GM21528 (cell line): ENCODE measurements around the gene CROCC2.

ENCODE experiments used
- ATAC-seq: cut with Tn5 transposase; IDR thresholded peaks from one replicate; pipeline ENCODE4 v1.9.1; 2021; ENCODE audit warnings: mild to moderate bottlenecking, moderate library complexity; ENCODE audit not compliant: unreplicated experiment, low FRiP score

The CROCC2 gene

DNA sequence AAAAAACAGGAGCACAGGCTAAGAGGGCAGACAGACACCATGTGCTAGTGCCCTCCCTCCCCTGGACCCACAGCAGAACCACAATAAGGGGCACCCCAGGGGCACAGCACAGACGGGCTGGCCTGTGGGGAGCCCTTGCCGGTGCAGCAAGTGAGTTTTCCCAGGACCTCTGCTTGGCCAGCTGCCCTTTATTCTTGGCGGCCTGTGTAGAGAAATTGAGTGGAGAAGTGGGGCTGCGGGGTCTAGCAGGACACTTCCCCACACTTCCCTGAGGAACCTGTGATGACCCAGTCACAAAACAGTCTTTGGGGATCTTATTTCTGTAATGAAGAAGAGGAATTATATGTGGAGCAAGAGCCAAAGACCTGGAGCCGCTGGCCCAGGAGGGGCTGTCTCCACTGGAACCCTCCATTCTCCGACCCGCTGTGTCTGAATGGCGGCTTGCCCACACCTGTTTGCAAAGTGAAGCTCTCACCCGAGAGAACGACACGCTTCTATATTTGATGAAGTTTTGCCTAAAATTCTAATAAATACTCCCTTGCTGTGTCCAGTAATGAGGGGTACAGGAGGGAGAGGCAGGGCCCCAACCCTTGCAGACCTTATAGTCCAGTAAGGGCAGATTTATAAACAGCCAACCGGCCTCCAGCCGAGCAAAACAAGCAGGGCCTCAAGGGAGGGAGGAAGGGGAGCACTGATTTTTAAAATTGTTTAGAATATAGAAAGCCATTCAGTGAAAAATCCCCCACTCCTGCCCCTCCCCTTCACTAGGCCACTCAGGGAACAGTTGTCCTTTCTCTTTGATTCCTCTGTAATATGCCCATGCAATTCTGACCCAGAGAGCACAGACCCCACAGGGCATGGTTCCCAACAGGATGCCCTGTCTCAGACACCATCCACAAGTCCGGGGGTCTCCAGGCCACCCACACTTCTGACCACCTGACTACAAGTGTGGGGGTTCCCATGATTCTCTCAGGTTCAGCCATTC, 47.6 kb downstream of the CROCC2 start:
- no peak for ATAC-seq

DNA sequence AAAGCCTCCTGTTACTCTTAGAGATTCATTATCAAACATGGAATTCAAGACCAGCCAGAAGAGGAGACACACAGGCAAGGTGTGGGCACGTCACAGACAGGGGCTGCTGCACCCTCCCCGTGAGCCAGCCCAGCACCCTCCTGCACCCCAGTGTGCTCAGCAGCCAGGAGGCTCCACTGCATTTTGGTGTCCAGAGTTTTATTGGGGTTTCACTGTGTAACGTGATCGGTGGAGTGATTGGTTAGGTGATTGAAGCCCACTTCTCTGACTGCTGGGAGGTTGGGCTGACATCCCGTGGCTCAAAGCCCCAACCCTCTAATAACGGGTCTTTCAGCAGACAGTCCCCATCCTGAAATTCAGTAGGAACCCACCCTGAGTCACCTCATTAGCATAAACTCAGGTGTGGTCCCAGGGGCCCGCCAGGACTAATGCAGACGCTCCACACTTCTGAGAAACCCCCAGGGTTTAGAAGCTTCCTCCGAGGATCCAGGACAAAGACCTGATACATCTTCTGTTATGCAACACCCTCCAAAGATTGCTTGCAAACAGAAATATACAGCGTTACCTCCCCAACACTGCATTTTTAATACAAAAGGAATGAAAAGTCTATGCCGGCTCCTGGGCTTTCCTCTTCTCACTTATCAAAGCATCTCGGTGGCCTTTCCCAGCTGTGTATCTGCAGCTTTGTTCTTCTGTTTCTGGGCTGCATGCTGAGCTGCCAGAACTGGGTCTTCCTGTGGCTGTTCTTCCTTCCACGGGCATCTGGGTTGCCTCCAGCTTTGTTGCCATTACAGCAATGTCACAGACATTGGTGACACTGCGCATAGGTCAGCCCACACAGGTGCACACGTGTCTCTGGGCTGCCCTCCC, 48.5 kb downstream of the CROCC2 start:
- ATAC-seq = no peak

DNA sequence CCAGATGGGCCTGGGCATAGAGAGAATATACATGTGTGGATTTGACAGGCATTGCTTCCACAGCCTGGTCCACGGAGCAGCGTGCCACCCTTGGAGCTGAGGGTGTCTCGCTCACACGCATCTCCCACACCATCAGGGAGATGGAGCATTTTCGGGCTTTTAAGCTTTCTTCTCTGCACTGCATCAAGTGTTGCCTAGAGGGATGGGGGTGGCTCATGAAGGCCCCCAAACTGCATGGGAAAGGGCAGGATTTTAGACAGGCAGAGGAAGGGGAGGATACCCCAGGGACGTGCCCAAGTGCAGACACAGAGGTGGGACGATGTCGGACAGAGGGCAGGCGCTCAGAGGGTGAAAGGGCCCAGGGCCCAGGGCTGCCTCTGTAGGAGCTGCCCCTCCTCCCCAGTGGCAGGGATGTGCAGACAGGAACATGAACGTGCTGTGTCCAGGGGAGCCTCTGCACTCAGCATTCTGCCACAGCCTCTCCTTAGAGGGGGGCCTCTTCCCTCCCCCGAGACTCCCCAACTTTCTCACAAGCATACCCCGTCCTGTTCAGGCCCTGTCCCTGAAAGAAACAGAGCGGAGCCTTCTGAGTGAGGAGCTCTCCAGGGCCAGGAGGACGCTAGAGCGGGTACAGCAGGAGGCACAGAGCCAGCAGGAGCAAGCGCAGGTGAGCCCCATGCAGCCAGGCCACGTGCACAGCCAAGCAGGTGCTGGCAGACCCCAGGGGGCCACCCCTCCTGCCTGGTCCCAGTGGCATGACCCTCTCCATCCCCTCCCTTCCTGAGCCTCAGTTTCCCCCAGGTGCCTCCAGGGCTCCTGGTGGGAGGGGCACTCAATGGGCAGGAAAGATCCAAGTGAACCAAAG, 49.4 kb downstream of the CROCC2 start:
- no peak for ATAC-seq

GRCh38 chr2:240956171-240956934, 50.2 kb downstream of the CROCC2 start:
- ATAC-seq = no peak

DNA sequence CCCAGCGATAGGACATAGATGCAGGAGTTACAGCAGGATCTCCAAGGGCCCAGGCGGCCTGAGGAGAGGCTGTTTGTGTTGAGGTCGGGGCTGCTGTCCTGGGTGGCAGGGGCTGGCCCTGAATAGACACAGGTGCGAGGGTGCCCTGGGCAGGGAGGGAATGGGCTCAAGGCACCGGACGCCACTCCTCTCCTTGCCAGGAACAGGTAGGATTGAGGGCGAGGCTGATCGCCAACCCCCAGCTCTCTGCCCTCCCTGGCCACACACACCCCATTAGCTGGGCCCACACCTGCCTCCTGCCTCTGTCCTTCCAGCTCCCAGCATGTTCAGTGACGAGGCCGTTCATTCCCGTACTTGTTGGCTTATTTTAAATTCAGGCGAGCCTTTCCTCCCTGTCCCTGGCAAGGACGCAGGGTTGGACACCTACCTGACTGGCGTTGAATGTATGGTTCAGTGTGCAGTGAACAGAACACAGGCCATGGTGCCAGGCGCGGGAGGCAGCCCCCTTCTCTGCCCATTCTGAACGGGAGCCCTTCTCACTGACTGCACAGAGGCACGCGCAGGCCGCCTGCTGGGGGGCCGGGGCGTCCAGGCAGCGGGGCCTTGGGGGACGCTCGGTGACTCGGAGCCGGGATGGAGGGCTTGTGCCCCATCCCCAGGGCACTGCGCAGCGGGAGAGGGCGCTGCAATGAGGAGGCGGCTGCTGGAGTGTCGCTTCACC, 51.0 kb downstream of the CROCC2 start:
- no peak for ATAC-seq

- no peak for ATAC-seq
These were observed 51.7 kb downstream of the CROCC2 start for GRCh38 chr2:240957656-240958365.

- ATAC-seq = no peak
These were observed 52.5 kb downstream of the CROCC2 start for GRCh38 chr2:240958366-240959213.

DNA sequence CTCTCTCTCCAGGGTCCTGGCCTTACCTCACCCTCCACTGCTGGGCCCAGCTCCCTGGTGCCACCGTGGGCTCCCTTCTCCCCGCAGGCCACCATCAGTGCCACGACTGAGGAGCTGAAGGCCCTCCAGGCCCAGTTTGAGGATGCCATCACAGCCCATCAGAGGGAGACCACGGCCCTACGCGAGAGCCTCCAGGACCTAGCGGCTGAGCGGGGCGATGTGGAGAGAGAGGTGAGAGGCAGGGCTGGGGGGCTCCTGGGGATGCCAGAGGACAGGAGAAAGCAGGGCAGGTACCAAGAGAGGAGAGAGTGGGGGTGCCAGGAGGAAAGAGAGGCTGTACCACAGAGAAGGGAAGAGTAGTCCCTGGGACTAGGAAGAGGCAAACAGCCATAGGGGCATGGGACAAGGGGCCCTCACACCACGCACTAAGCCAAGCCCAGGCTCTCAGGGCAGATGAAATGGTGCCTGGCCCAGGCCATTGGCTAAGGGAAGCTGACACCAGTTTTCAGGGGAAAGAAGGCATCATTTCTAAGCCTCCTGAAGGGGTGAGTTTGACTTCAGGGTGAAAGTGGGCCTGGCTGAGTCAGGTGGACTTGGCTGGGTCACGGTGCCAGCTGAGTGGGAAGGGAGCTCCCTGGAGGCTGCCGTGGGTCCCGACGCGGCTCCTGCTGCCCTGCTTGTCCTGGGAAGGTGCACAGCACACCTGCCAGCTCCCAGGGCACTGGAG, 53.2 kb downstream of the CROCC2 start:
- no peak for ATAC-seq

DNA sequence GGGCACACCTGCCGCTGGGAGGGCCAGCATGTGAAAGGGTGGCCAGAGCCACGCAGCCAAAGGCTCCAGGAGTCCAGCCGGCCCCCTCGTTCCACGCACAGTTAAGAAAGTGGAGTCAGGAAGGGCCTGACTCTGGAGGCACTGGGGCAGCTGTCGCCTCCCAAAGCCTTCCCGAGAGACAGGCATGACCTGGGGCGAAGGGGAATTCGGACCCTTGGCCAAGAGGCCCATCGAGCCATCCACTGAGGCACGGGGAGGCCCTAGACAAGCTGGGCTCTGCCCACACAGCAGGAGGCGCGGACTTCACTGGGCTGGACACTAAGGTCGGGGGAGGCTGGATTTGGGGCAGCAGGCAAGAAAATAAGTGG, 53.8 kb downstream of the CROCC2 start:
- no peak for ATAC-seq

GRCh38 chr2:240960309-240960970, 54.3 kb downstream of the CROCC2 start:
- no peak for ATAC-seq

DNA sequence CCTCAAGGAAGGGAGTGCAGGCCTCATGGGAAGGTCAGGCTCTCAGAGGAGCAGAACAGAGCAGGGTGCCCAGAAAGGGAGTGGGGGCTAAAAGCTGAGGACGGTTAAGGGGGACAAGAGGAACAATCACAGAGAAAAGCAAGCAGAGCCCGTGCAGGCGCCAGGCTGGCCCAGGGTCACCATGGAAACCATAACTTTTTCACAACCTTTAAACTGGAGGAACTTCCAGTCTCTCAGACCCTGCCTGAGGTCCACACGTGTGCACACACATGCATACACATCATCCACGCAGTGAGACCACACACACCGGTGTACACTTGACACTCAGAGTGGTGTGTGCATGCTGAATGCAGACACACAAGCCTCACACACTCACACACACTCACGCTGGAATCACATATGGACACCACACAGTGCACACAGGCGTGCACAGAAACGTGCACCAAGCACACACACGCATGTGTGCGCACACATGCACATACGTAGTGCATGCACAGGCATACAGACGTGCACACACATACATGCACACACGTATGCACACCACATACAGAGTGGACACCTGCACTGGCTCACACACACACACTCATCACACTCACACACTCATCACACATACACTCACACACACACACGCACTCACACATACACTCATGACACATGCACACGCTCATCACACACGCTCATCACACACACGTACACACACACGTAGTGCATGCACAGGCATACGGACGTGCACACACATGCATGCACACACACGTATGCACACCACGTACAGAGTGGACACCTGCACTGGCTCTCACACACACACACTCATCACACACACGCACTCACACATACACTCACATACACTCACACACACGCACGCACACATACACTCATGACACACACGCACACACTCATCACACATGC, 55.1 kb downstream of the CROCC2 start:
- ATAC-seq = no peak

DNA sequence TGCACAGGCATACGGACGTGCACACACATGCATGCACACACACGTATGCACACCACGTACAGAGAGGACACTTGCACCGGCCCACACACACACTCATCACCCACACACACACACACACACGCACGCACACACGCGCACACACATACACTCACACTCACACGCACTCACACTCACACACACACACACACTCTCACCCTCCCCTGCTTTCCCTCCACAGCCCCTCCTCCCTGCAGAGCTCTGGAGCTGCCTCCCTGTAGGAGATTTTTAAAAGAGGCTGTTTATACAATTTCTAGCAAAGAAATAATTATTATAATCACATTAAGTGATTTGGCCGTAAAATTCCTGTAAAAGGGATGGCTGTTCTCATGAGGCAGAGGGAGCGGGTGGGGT, 55.8 kb downstream of the CROCC2 start:
- ATAC-seq = no peak

- no peak for ATAC-seq
These were observed 56.3 kb downstream of the CROCC2 start for GRCh38 chr2:240962300-240963064.

- no peak for ATAC-seq
These were observed 57.1 kb downstream of the CROCC2 start for GRCh38 chr2:240963065-240963867.
